HepG2 (cell line): ENCODE measurements around the gene RABL6. TPM values are rescaled to one million over a fixed set of nuclear protein-coding genes. Genes with fewer than 3 reads are reported as not detected.

ENCODE experiments used
- ETV5 ChIP-seq: IDR thresholded peaks from 2 replicates; pipeline ENCODE4 v1.6.1; 2018; ENCODE audit warnings: missing biosample characterization, missing genetic modification reagents, inconsistent platforms, borderline replicate concordance
- HDAC2 ChIP-seq: sonication (generic); formaldehyde crosslinking; IDR thresholded peaks from 2 replicates; pipeline ENCODE4 v1.4.0; 2020; ENCODE audit warnings: missing genetic modification reagents
- HINFP ChIP-seq: sonication (generic); formaldehyde crosslinking; IDR thresholded peaks from 2 replicates; pipeline ENCODE4 v1.4.0; 2020; ENCODE audit warnings: low read depth, mild to moderate bottlenecking, missing genetic modification reagents
- KLF13 ChIP-seq: sonication (generic); formaldehyde crosslinking; IDR thresholded peaks from 2 replicates; pipeline ENCODE4 v1.4.0; 2020; ENCODE audit warnings: mild to moderate bottlenecking, missing genetic modification reagents
- MTERF4 ChIP-seq: sonication (generic); formaldehyde crosslinking; IDR thresholded peaks from 2 replicates; pipeline ENCODE4 v1.8.0; 2023; ENCODE audit warnings: mild to moderate bottlenecking, missing genetic modification reagents
- NKX3-1 ChIP-seq: sonication (generic); formaldehyde crosslinking; IDR thresholded peaks from 2 replicates; pipeline ENCODE4 v1.5.0; 2020; ENCODE audit warnings: missing genetic modification reagents
- REST ChIP-seq, 2 experiments: IDR thresholded peaks; 2 replicates each; pipeline ENCODE4 v1.6.1; 2011 to 2012; ENCODE audit warnings: low read length in 2 of 2, borderline replicate concordance in 1 of 2, low read depth in 1 of 2, mild to moderate bottlenecking in 1 of 2, moderate library complexity in 1 of 2
- RFXANK ChIP-seq: IDR thresholded peaks from 2 replicates; pipeline ENCODE4 v1.6.1; 2016
- SNAI1 ChIP-seq: sonication (generic); formaldehyde crosslinking; IDR thresholded peaks from 2 replicates; pipeline ENCODE4 v1.5.0; 2020; ENCODE audit warnings: mild to moderate bottlenecking, missing genetic modification reagents, borderline replicate concordance
- SOX6 ChIP-seq, 2 experiments: fragments of 450-650 bp in 1 of 2; sonication (generic) in 1 of 2; formaldehyde crosslinking in 1 of 2; IDR thresholded peaks; 2 replicates each; pipeline versions ENCODE4 v1.4.0 to v1.6.1; 2017 to 2020; ENCODE audit warnings: antibody characterized with exemption in 1 of 2, mild to moderate bottlenecking in 1 of 2, missing genetic modification reagents in 1 of 2
- STAG1 ChIP-seq: sonication (generic); formaldehyde crosslinking; IDR thresholded peaks from 2 replicates; pipeline ENCODE4 v1.4.0; 2020; ENCODE audit warnings: missing genetic modification reagents
- TGIF2 ChIP-seq: IDR thresholded peaks from 2 replicates; pipeline ENCODE4 v1.6.1; 2016; ENCODE audit warnings: control low read depth, missing compliant biosample characterization
- U2AF1 ChIP-seq: fragments of 200-400 bp; formaldehyde crosslinking; optimal IDR thresholded peaks from 2 replicates; pipeline ENCODE3; 2017; ENCODE audit warnings: mild to moderate bottlenecking, low read depth, low read length
- YY1 ChIP-seq: IDR thresholded peaks from 2 replicates; pipeline ENCODE4 v1.6.1; 2011; ENCODE audit warnings: low read length, low read depth, moderate library complexity, mild to moderate bottlenecking; ENCODE audit not compliant: insufficient read depth, insufficient replicate concordance
- ZBTB37 ChIP-seq: sonication (generic); formaldehyde crosslinking; IDR thresholded peaks from 2 replicates; pipeline ENCODE4 v1.4.0; 2020; ENCODE audit warnings: mild to moderate bottlenecking, missing genetic modification reagents
- ZFP1 ChIP-seq: IDR thresholded peaks from 2 replicates; pipeline ENCODE4 v1.6.1; 2016
- ZNF33B ChIP-seq: sonication (generic); formaldehyde crosslinking; IDR thresholded peaks from 2 replicates; pipeline ENCODE4 v1.5.1; 2020; ENCODE audit warnings: mild to moderate bottlenecking, missing genetic modification reagents
- ZNF772 ChIP-seq: sonication (generic); formaldehyde crosslinking; IDR thresholded peaks from 2 replicates; pipeline ENCODE4 v1.5.0; 2020; ENCODE audit warnings: mild to moderate bottlenecking, missing genetic modification reagents
- ZNF878 ChIP-seq: sonication (generic); formaldehyde crosslinking; IDR thresholded peaks from 2 replicates; pipeline ENCODE4 v1.8.1; 2023; ENCODE audit warnings: mild to moderate bottlenecking, missing genetic modification reagents, moderate library complexity
- polyA plus RNA-seq, 8 experiments: library from polyadenylated mRNA; depleted of rRNA in 3 of 8; stranded (reverse) in 7 of 8; unstranded in 1 of 8; fragments of >200 nt; fragmentation: Illumina TruSeq in 4 of 8; extraction: Trizol in 4 of 8; gene quantifications; 2 replicates each; pipeline versions ENCODE4 v1.2.1 to v1.2.3, GENCODE V29; 2011 to 2016; ENCODE audit warnings: low read depth in 4 of 8, missing spikeins in 1 of 8, mixed read lengths in 1 of 8; ENCODE audit not compliant: insufficient read depth in 1 of 8
- total RNA-seq, 5 experiments: library from RNA; depleted of rRNA; stranded (reverse); fragments of >200 nt; fragmentation: Illumina TruSeq; extraction: Trizol; gene quantifications; 2 replicates each; pipeline ENCODE4 v1.2.3, GENCODE V29; 2016; ENCODE audit warnings: low read depth in 1 of 5

RABL6 gene
- total and polyA plus RNA-seq, 2 of the 13 experiments (the other 11 are each of a cell fraction or from before 2014, with no cell fraction given), result 81.5 to 125 TPM

GRCh38 chr9:136799079-136799853 lies 8.5 kb upstream of the RABL6 start (continued):
- TF ChIP-seq HINFP (CRISPR knock-in tag) (0 out of 2 replicates have a peak, but pooled peaks have one; percentile 17), NKX3-1 (CRISPR knock-in tag) (peak; percentile 87), ZBTB37 (CRISPR knock-in tag) (peak; percentile 85), MTERF4 (CRISPR knock-in tag) (no peak), YY1 (peak; percentile 36), U2AF1 (peak; percentile 95), REST (IDR thresholded peaks at IDR 0.05; ENCODE audit: borderline replicate concordance in 1 of 2, low read depth in 1 of 2, low read length in 2 of 2) (no peak), ZNF33B (CRISPR knock-in tag) (no peak), ZNF878 (CRISPR knock-in tag) (no peak), ZFP1 (0 out of 2 replicates have a peak, but pooled peaks have one; percentile 23), ZNF772 (CRISPR knock-in tag) (no peak; the same call in none of the 2 replicates), HDAC2 (peak; percentile 80), TGIF2 (CRISPR knock-in tag) (no peak; the same call in 1 of the 2 replicates), SNAI1 (CRISPR knock-in tag) (peak; percentile 46; the same call in 1 of the 2 replicates), STAG1 (CRISPR knock-in tag) (no peak; the same call in 1 of the 2 replicates), ETV5 (CRISPR knock-in tag) (peak; percentile 97), SOX6 (IDR thresholded peaks at IDR 0.05) (no peak), SOX6 (CRISPR knock-in tag; IDR thresholded peaks at IDR 0.05) (peak; percentile 65), KLF13 (no peak), RFXANK (CRISPR knock-in tag) (no peak)
